HepG2 (cell line): ENCODE results near the gene THAP5. TPM values are rescaled to one million over a fixed set of nuclear protein-coding genes. Genes with fewer than 3 reads are reported as not detected.

Experiments used
- ASH2L ChIP-seq: fragments of 300-600, 200-600 bp; sonication (generic); IDR thresholded peaks from 2 replicates; pipeline ENCODE4 v1.7.0; 2017; ENCODE audit warnings: low read depth, mild to moderate bottlenecking, moderate library complexity, mixed read lengths, low read length; ENCODE audit not compliant: insufficient read length
- ETV5 ChIP-seq: IDR thresholded peaks from 2 replicates; pipeline ENCODE4 v1.6.1; 2018; ENCODE audit warnings: missing biosample characterization, missing genetic modification reagents, inconsistent platforms, borderline replicate concordance
- GTF3A ChIP-seq: sonication (generic); formaldehyde crosslinking; conservative IDR thresholded peaks from 2 replicates; pipeline ENCODE4 v1.4.0; 2020; ENCODE audit warnings: mild to moderate bottlenecking, missing genetic modification reagents
- HBP1 ChIP-seq: IDR thresholded peaks from 2 replicates; pipeline ENCODE4 v1.6.1; 2016; ENCODE audit warnings: low read depth, control low read depth
- HOXD1 ChIP-seq: sonication (generic); formaldehyde crosslinking; IDR thresholded peaks from 2 replicates; pipeline ENCODE4 v1.5.0; 2020; ENCODE audit warnings: missing genetic modification reagents
- MLXIP ChIP-seq: sonication (generic); formaldehyde crosslinking; IDR thresholded peaks from 2 replicates; pipeline ENCODE4 v1.9.0; 2021; ENCODE audit warnings: missing genetic modification reagents, borderline replicate concordance
- MTF1 ChIP-seq: sonication (generic); formaldehyde crosslinking; IDR thresholded peaks from 2 replicates; pipeline ENCODE4 v1.5.0; 2020; ENCODE audit warnings: missing genetic modification reagents
- NFIB ChIP-seq: sonication (generic); formaldehyde crosslinking; IDR thresholded peaks from 2 replicates; pipeline ENCODE4 v1.9.0; 2021; ENCODE audit warnings: missing genetic modification reagents, mild to moderate bottlenecking, borderline replicate concordance
- NFKBIZ ChIP-seq: IDR thresholded peaks from 2 replicates; pipeline ENCODE4 v1.6.1; 2018; ENCODE audit warnings: missing genetic modification reagents, missing compliant biosample characterization
- NRL ChIP-seq: sonication (generic); formaldehyde crosslinking; IDR thresholded peaks from 2 replicates; pipeline ENCODE4 v1.5.0; 2020; ENCODE audit warnings: missing genetic modification reagents, mild to moderate bottlenecking, moderate library complexity, borderline replicate concordance
- POLR2AphosphoS2 ChIP-seq: IDR thresholded peaks from 2 replicates; pipeline ENCODE4 v1.6.1; 2011; ENCODE audit warnings: low read depth, low read length, improper control_type of control experiment
- RBM22 ChIP-seq: fragments of 200-400 bp; formaldehyde crosslinking; optimal IDR thresholded peaks from 2 replicates; pipeline ENCODE3; 2017; ENCODE audit warnings: mild to moderate bottlenecking, low read length, moderate library complexity
- TBL1XR1 ChIP-seq: fragments of 150-350 bp; IDR thresholded peaks from 2 replicates; pipeline ENCODE4 v1.6.1; 2014; ENCODE audit warnings: borderline replicate concordance, low read length; ENCODE audit not compliant: partially characterized antibody
- TMF1 ChIP-seq: sonication (generic); formaldehyde crosslinking; IDR thresholded peaks from 2 replicates; pipeline ENCODE4 v1.8.1; 2022; ENCODE audit warnings: low read depth, missing genetic modification reagents
- ZC3H13 ChIP-seq: sonication (generic); formaldehyde crosslinking; IDR thresholded peaks from 2 replicates; pipeline ENCODE4 v1.8.1; 2023; ENCODE audit warnings: mild to moderate bottlenecking, missing genetic modification reagents, moderate library complexity
- ZNF274 ChIP-seq: sonication (generic); formaldehyde crosslinking; IDR thresholded peaks from 2 replicates; pipeline ENCODE4 v1.5.1; 2020; ENCODE audit warnings: mild to moderate bottlenecking, missing genetic modification reagents
- ZNF292 ChIP-seq: sonication (generic); formaldehyde crosslinking; IDR thresholded peaks from 2 replicates; pipeline ENCODE4 v1.8.1; 2022; ENCODE audit warnings: mild to moderate bottlenecking, low read depth, missing genetic modification reagents, borderline replicate concordance
- ZNF367 ChIP-seq: sonication (generic); formaldehyde crosslinking; IDR thresholded peaks from 2 replicates; pipeline ENCODE4 v1.4.0; 2020; ENCODE audit warnings: missing genetic modification reagents, borderline replicate concordance
- polyA plus RNA-seq, 8 experiments: library from polyadenylated mRNA; depleted of rRNA in 3 of 8; stranded (reverse) in 7 of 8; unstranded in 1 of 8; fragments of >200 nt; fragmentation: Illumina TruSeq in 4 of 8; extraction: Trizol in 4 of 8; gene quantifications; 2 replicates each; pipeline versions ENCODE4 v1.2.1 to v1.2.3, GENCODE V29; 2011 to 2016; ENCODE audit warnings: low read depth in 4 of 8, missing spikeins in 1 of 8, mixed read lengths in 1 of 8; ENCODE audit not compliant: insufficient read depth in 1 of 8
- total RNA-seq, 5 experiments: library from RNA; depleted of rRNA; stranded (reverse); fragments of >200 nt; fragmentation: Illumina TruSeq; extraction: Trizol; gene quantifications; 2 replicates each; pipeline ENCODE4 v1.2.3, GENCODE V29; 2016; ENCODE audit warnings: low read depth in 1 of 5
- TF ChIP-seq, protein P1 (sequence below): sonication (generic); formaldehyde crosslinking; IDR thresholded peaks from 2 replicates; pipeline ENCODE4 v1.4.0; 2020; ENCODE audit warnings: missing genetic modification reagents, borderline replicate concordance

Gene THAP5
- total and polyA plus RNA-seq, 2 of the 13 experiments (the other 11 are each of a cell fraction or from before 2014, with no cell fraction given): 3.6 to 11.8 TPM

GRCh38 chr7:108525985-108526767 lies 43.3 kb downstream of the THAP5 start, which contains the start of gene PNPLA8 (continued):
- TF ChIP-seq HOXD1 (CRISPR knock-in tag): no peak
- TF ChIP-seq NFIB: no peak
- TF ChIP-seq ZC3H13 (CRISPR knock-in tag): no peak; the same call in 1 of the 2 replicates
- TF ChIP-seq NFKBIZ: no peak
- TF ChIP-seq RBM22: no peak
- no peak for TF ChIP-seq ZNF367 (CRISPR knock-in tag)
- TF ChIP-seq ETV5 (CRISPR knock-in tag): peak; percentile 45; the same call in 1 of the 2 replicates
- peak; percentile 71 for TF ChIP-seq ASH2L
- peak; percentile 86 for TF ChIP-seq NRL (CRISPR knock-in tag)
- peak; percentile 70; the same call in 1 of the 2 replicates for TF ChIP-seq POLR2AphosphoS2
- TF ChIP-seq ZNF292 (CRISPR knock-in tag): peak; percentile 72
- TF ChIP-seq ZNF274: peak; percentile 56; the same call in 1 of the 2 replicates
- TF ChIP-seq MLXIP (CRISPR knock-in tag): no peak
- 0 out of 2 replicates have a peak, but pooled peaks have one; percentile 47 for TF ChIP-seq GTF3A (CRISPR knock-in tag)
- TF ChIP-seq MTF1: no peak
- no peak for TF ChIP-seq TMF1 (CRISPR knock-in tag)
- peak; percentile 24 for TF ChIP-seq TBL1XR1
- TF ChIP-seq, protein P1, sequence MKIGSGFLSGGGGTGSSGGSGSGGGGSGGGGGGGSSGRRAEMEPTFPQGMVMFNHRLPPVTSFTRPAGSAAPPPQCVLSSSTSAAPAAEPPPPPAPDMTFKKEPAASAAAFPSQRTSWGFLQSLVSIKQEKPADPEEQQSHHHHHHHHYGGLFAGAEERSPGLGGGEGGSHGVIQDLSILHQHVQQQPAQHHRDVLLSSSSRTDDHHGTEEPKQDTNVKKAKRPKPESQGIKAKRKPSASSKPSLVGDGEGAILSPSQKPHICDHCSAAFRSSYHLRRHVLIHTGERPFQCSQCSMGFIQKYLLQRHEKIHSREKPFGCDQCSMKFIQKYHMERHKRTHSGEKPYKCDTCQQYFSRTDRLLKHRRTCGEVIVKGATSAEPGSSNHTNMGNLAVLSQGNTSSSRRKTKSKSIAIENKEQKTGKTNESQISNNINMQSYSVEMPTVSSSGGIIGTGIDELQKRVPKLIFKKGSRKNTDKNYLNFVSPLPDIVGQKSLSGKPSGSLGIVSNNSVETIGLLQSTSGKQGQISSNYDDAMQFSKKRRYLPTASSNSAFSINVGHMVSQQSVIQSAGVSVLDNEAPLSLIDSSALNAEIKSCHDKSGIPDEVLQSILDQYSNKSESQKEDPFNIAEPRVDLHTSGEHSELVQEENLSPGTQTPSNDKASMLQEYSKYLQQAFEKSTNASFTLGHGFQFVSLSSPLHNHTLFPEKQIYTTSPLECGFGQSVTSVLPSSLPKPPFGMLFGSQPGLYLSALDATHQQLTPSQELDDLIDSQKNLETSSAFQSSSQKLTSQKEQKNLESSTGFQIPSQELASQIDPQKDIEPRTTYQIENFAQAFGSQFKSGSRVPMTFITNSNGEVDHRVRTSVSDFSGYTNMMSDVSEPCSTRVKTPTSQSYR (CRISPR knock-in tag): no peak
- peak; percentile 70; the same call in 1 of the 2 replicates for TF ChIP-seq HBP1
